ENCODE results near the gene RGR.

DNA sequence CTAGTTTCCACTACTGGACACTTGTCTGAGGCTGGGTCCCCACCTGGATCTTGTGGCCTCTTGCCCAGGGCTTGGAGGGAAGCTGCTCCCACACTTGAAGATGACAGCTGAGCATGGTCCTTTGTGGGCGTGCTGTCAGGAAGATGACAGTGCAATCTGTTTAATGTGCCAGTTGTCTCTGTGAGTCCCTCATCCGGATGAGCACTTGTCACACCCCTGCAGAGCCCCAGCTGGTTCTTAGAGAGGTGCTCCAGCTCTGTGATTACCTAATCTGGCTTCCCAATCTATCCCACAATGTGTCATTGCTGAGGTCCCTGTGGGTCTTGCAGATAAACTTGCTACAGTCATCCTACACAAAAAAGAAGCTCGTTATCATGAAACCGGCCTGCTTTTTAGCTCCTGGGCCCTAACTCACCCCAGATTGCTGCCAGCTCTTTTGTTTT, 48.7 kb downstream of the RGR start:
- TF ChIP-seq, protein P1, sequence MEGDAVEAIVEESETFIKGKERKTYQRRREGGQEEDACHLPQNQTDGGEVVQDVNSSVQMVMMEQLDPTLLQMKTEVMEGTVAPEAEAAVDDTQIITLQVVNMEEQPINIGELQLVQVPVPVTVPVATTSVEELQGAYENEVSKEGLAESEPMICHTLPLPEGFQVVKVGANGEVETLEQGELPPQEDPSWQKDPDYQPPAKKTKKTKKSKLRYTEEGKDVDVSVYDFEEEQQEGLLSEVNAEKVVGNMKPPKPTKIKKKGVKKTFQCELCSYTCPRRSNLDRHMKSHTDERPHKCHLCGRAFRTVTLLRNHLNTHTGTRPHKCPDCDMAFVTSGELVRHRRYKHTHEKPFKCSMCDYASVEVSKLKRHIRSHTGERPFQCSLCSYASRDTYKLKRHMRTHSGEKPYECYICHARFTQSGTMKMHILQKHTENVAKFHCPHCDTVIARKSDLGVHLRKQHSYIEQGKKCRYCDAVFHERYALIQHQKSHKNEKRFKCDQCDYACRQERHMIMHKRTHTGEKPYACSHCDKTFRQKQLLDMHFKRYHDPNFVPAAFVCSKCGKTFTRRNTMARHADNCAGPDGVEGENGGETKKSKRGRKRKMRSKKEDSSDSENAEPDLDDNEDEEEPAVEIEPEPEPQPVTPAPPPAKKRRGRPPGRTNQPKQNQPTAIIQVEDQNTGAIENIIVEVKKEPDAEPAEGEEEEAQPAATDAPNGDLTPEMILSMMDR (IDR thresholded peaks at IDR 0.05): no peak
- no peak for TF ChIP-seq TEAD1 (CRISPR knock-in tag; IDR thresholded peaks at IDR 0.05)
- TF ChIP-seq ZNF317 (CRISPR knock-in tag; IDR thresholded peaks at IDR 0.05; ENCODE audit: borderline replicate concordance, low read depth): no peak

All from WTC11 (cell line).